HepG2 (cell line): ENCODE results near the gene SCYGR6. TPM values are rescaled to one million over a fixed set of nuclear protein-coding genes. Genes with fewer than 3 reads are reported as not detected.

Experiments
- ATAC-seq: fragments of 200-7000 bp; cut with Tn5 transposase; 3 replicates; pipeline ENCODE4 v1.9.1; 2020; ENCODE audit warnings: mild to moderate bottlenecking, moderate library complexity
- BruUV-seq: library from RNA; stranded (reverse); fragments of 400-500 nt; replicated peaks from 2 replicates; lab custom pipeline; 2021; lab: Mats Ljungman, UMichigan
- CTCF ChIA-PET: fragments of 300-600 bp; formaldehyde crosslinking; extraction: SDS; loops from one replicate; lab custom pipeline; 2021; ENCODE audit warnings: low total read pairs, inconsistent platforms, low intra/inter-chr PET ratio; lab: Yijun Ruan, JAX
- POLR2A ChIA-PET: fragments of 350-600 bp; sonication (Branson Sonifier 250); formaldehyde crosslinking; loops from one replicate; lab custom pipeline; 2020; ENCODE audit warnings: antibody characterized with exemption, inconsistent platforms; lab: Yijun Ruan, JAX
- DNase-seq: peaks from one replicate; pipeline ENCODE4 v3.0.0-alpha.2; 2015; ENCODE audit warnings: low spot score
- FAIRE-seq: peaks from 3 replicates; lab custom pipeline; 2011; peaks lifted over from hg19 to GRCh38; lab: Jason Lieb, UNC
- H2AFZ ChIP-seq: one replicate; pipeline ENCODE4 v1.6.1; 2011; ENCODE audit warnings: low read length, inconsistent platforms
- H3K27ac ChIP-seq: fragments of 300-600 bp; 3 replicates; pipeline ENCODE4 v1.8.0; 2011; ENCODE audit warnings: mixed run types, mild to moderate bottlenecking, mixed read lengths, low read length, inconsistent platforms; ENCODE audit not compliant: insufficient read depth; ENCODE audit errors: extremely low read length
- H3K27me3 ChIP-seq, 2 experiments: fragments of 200-600 bp in 1 of 2; 2 replicates in 1 of 2; 3 replicates in 1 of 2; pipeline versions ENCODE4 v1.6.0 to v1.8.0; 2011; ENCODE audit warnings: low read length in 2 of 2, mild to moderate bottlenecking in 2 of 2, moderate library complexity in 2 of 2, inconsistent platforms in 1 of 2; ENCODE audit not compliant: insufficient read depth in 2 of 2, control insufficient read depth in 1 of 2
- H3K36me3 ChIP-seq, 2 experiments: fragments of 200-600 bp in 1 of 2; replicated peaks in 1 of 2; 2 replicates in 1 of 2; 3 replicates in 1 of 2; pipeline versions ENCODE4 v1.5.1 to v1.8.0; 2011; ENCODE audit warnings: low read length in 2 of 2, inconsistent platforms in 1 of 2; ENCODE audit not compliant: insufficient read depth in 2 of 2, control insufficient read depth in 1 of 2
- H3K4me1 ChIP-seq: 2 replicates; pipeline ENCODE4 v1.5.1; 2012; ENCODE audit warnings: low read length, inconsistent platforms; ENCODE audit not compliant: insufficient read depth
- H3K4me2 ChIP-seq: 2 replicates; pipeline ENCODE4 v1.6.0; 2011; ENCODE audit warnings: low read depth, low read length, inconsistent platforms
- H3K4me3 ChIP-seq, 3 experiments: fragments of 200-600 bp in 1 of 3; sonication (generic), shearing (Covaris generic) in 1 of 3; replicated peaks in 1 of 3; 2 replicates each; pipeline ENCODE4 v1.5.1; 2011 to 2016; ENCODE audit warnings: low read length in 3 of 3, inconsistent platforms in 2 of 3, low read depth in 2 of 3, mild to moderate bottlenecking in 2 of 3, control low read depth in 1 of 3, mixed read lengths in 1 of 3; ENCODE audit not compliant: insufficient read depth in 1 of 3
- H3K79me2 ChIP-seq: one replicate; pipeline ENCODE4 v1.6.1; 2011; ENCODE audit warnings: low read length, inconsistent platforms; ENCODE audit not compliant: insufficient read depth
- H3K9ac ChIP-seq: 2 replicates; pipeline ENCODE4 v1.6.0; 2011; ENCODE audit warnings: mild to moderate bottlenecking, low read depth, low read length, inconsistent platforms; ENCODE audit not compliant: insufficient read depth
- H3K9me3 ChIP-seq: 2 replicates; pipeline ENCODE4 v1.5.1; 2012; ENCODE audit warnings: mild to moderate bottlenecking, low read length
- H4K20me1 ChIP-seq: 2 replicates; pipeline ENCODE4 v1.6.0; 2011; ENCODE audit warnings: inconsistent platforms, mild to moderate bottlenecking, low read length, moderate library complexity; ENCODE audit not compliant: insufficient read depth
- FOXA3 ChIP-seq: IDR thresholded peaks from 2 replicates; pipeline ENCODE4 v1.6.1; 2016; ENCODE audit warnings: missing genetic modification reagents, missing compliant biosample characterization
- MTF1 ChIP-seq: sonication (generic); formaldehyde crosslinking; IDR thresholded peaks from 2 replicates; pipeline ENCODE4 v1.5.0; 2020; ENCODE audit warnings: missing genetic modification reagents
- SOX13 ChIP-seq, 3 experiments: fragments of 450-650 bp in 1 of 3; sonication (generic) in 1 of 3; formaldehyde crosslinking in 1 of 3; IDR thresholded peaks in 2 of 3; conservative IDR thresholded peaks in 1 of 3; 2 replicates each; pipeline versions ENCODE4 v1.5.0 to v1.6.1; 2016 to 2020; ENCODE audit warnings: antibody characterized with exemption in 1 of 3, mild to moderate bottlenecking in 1 of 3, missing compliant biosample characterization in 1 of 3, missing genetic modification reagents in 1 of 3, moderate library complexity in 1 of 3
- SOX6 ChIP-seq, 2 experiments: fragments of 450-650 bp in 1 of 2; sonication (generic) in 1 of 2; formaldehyde crosslinking in 1 of 2; IDR thresholded peaks; 2 replicates each; pipeline versions ENCODE4 v1.4.0 to v1.6.1; 2017 to 2020; ENCODE audit warnings: antibody characterized with exemption in 1 of 2, mild to moderate bottlenecking in 1 of 2, missing genetic modification reagents in 1 of 2
- TEAD2 ChIP-seq: sonication (generic); formaldehyde crosslinking; IDR thresholded peaks from 2 replicates; pipeline ENCODE4 v1.9.0; 2021; ENCODE audit warnings: missing genetic modification reagents
- WGBS: methylation state at CpG from one replicate; pipeline ENCODE4 v1.1.6; 2017; ENCODE audit warnings: low lambda C conversion rate; 5-methylcytosine and 5-hydroxymethylcytosine counted together
- in situ Hi-C: cut with HindIII; loops from 2 replicates; pipeline ENCODE4 v1.10.0; 2017; ENCODE audit warnings: low pct_unique_long_range_greater_than_20kb; ENCODE audit not compliant: extremely low pct_ligation_motif_present
- intact Hi-C: fragments of 100-400 bp; cut with micrococcal nuclease; formaldehyde crosslinking; loops from one replicate; pipeline ENCODE4 v1.10.0; 2022; ENCODE audit not compliant: unreplicated experiment
- polyA plus RNA-seq, 8 experiments: library from polyadenylated mRNA; depleted of rRNA in 3 of 8; stranded (reverse) in 7 of 8; unstranded in 1 of 8; fragments of >200 nt; fragmentation: Illumina TruSeq in 4 of 8; extraction: Trizol in 4 of 8; gene quantifications; 2 replicates each; pipeline versions ENCODE4 v1.2.1 to v1.2.3, GENCODE V29; 2011 to 2016; ENCODE audit warnings: low read depth in 4 of 8, missing spikeins in 1 of 8, mixed read lengths in 1 of 8; ENCODE audit not compliant: insufficient read depth in 1 of 8
- total RNA-seq, 5 experiments: library from RNA; depleted of rRNA; stranded (reverse); fragments of >200 nt; fragmentation: Illumina TruSeq; extraction: Trizol; gene quantifications; 2 replicates each; pipeline ENCODE4 v1.2.3, GENCODE V29; 2016; ENCODE audit warnings: low read depth in 1 of 5
- TF ChIP-seq, protein P1 (sequence below): sonication (generic); formaldehyde crosslinking; IDR thresholded peaks from 2 replicates; pipeline ENCODE4 v1.8.0; 2022; ENCODE audit warnings: mild to moderate bottlenecking, missing genetic modification reagents

SCYGR6 gene
- total and polyA plus RNA-seq, 2 of the 13 experiments (the other 11 are each of a cell fraction or from before 2014, with no cell fraction given), result not detected

GRCh38 chr2:227703280-227703732, 21.3 kb downstream of the SCYGR6 start (continued):
- TF ChIP-seq SOX13 (IDR thresholded peaks at IDR 0.05) (no peak), SOX13 (CRISPR knock-in tag; conservative IDR thresholded peaks at IDR 0.05 in 1 of 2, IDR thresholded peaks at IDR 0.05 in 1 of 2) (0 out of 4 replicates have a peak, but pooled peaks of 1 of the 2 experiments have one; percentile 14), MTF1 (CRISPR knock-in tag) (no peak), FOXA3 (CRISPR knock-in tag) (peak; percentile 69), SOX6 (IDR thresholded peaks at IDR 0.05) (no peak), SOX6 (CRISPR knock-in tag; IDR thresholded peaks at IDR 0.05) (peak; percentile 18; the same call in 1 of the 2 replicates)

DNA sequence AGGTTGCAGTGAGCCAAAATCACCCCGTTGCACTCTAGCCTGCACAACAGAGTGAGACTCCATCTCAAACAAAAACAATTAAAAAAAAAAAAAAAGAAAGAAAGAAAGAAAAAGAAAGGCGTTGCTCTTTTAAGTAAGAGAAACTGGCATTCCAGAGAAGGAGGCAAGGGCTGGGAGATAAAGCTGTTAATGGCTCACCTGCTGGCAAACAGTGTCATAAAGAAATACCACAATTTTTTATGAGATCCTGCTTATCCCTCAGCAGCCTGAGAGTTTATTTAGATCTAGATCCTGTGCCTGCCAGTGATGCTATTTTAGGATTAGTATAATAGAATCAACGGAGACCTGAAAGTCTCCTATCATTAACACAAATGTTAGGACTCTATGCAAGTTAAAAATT, 23.0 kb downstream of the SCYGR6 start:
- intact Hi-C loops, result no loop called here
- in situ Hi-C loops, result no loop called here
- H3K4me3 ChIP-seq, result no peak overlapping the region
- no peaks in the 10 kb centered on the region for H4K20me1 ChIP-seq
- DNase-seq, result no peak
- H3K79me2 ChIP-seq, result no peaks in the 10 kb centered on the region
- no peaks in the 10 kb centered on the region for H3K36me3 ChIP-seq
- no peak for TF ChIP-seq TEAD2
- TF ChIP-seq, protein P1, sequence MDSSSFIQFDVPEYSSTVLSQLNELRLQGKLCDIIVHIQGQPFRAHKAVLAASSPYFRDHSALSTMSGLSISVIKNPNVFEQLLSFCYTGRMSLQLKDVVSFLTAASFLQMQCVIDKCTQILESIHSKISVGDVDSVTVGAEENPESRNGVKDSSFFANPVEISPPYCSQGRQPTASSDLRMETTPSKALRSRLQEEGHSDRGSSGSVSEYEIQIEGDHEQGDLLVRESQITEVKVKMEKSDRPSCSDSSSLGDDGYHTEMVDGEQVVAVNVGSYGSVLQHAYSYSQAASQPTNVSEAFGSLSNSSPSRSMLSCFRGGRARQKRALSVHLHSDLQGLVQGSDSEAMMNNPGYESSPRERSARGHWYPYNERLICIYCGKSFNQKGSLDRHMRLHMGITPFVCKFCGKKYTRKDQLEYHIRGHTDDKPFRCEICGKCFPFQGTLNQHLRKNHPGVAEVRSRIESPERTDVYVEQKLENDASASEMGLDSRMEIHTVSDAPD, result no peak
- ChIA-PET POLR2A (no interaction called here), CTCF (no interaction called here)
- H3K27me3 ChIP-seq, result no peaks in the 10 kb centered on the region
- no peak overlapping the region for H2AFZ ChIP-seq
- peaks cover 22% of the 10 kb centered on the region for H3K4me1 ChIP-seq
- no peak overlapping the region for H3K4me2 ChIP-seq
- no peak overlapping the region for H3K9ac ChIP-seq
- FAIRE-seq, result no peak
- 67% methylated on average over 3 of the region's 3 CpGs for WGBS
- no peak for ATAC-seq
- H3K9me3 ChIP-seq, result no peaks in the 10 kb centered on the region
- H3K27ac ChIP-seq, result no peak overlapping the region
- BruUV-seq, result no TSS peak
